IMR-90 (cell line): ENCODE data around the gene CSE1L. TPM values are rescaled to one million over a fixed set of nuclear protein-coding genes. Genes with fewer than 3 reads are reported as not detected.

Source experiments
- ATAC-seq: fragments of 200-7000 bp; cut with Tn5 transposase; 2 replicates; pipeline ENCODE4 v1.9.1; 2020; ENCODE audit warnings: low read depth, mild to moderate bottlenecking, moderate library complexity
- BruUV-seq: library from RNA; stranded (reverse); fragments of 400-500 nt; replicated peaks from 2 replicates; lab custom pipeline; 2021; lab: Mats Ljungman, UMichigan
- CTCF ChIA-PET: fragments of 300-600 bp; formaldehyde crosslinking; extraction: SDS; loops from one replicate; lab custom pipeline; 2021; ENCODE audit warnings: antibody characterized with exemption; lab: Yijun Ruan, JAX
- POLR2A ChIA-PET: fragments of 300-600 bp; sonication (Branson Sonifier 250); formaldehyde crosslinking; loops from one replicate; lab custom pipeline; 2022; ENCODE audit warnings: antibody characterized with exemption; ENCODE audit not compliant: unreplicated experiment; lab: Charles Lee
- DNase-seq: peaks from one replicate; pipeline ENCODE4 v3.0.0; 2013
- H2AFZ ChIP-seq: replicated peaks from 2 replicates; pipeline ENCODE3; 2013; ENCODE audit warnings: low read length, mild to moderate bottlenecking; ENCODE audit not compliant: poor library complexity
- H2AK5ac ChIP-seq: 2 replicates; pipeline ENCODE4 v1.6.1; 2013; ENCODE audit warnings: low read depth, low read length, inconsistent platforms
- H2AK9ac ChIP-seq: replicated peaks from 2 replicates; pipeline ENCODE3; 2013; ENCODE audit warnings: mild to moderate bottlenecking, low read depth, low read length, moderate library complexity; ENCODE audit not compliant: poor library complexity
- H2BK120ac ChIP-seq: 2 replicates; pipeline ENCODE4 v1.6.1; 2013; ENCODE audit warnings: low read depth, low read length, inconsistent platforms
- H2BK15ac ChIP-seq: 3 replicates; pipeline ENCODE4 v1.6.1; 2013; ENCODE audit warnings: low read depth, low read length, inconsistent platforms
- H2BK20ac ChIP-seq: 2 replicates; pipeline ENCODE4 v1.6.1; 2013; ENCODE audit warnings: low read depth, mild to moderate bottlenecking, inconsistent platforms, low read length, moderate library complexity
- H2BK5ac ChIP-seq: 2 replicates; pipeline ENCODE4 v1.6.1; 2013; ENCODE audit warnings: mild to moderate bottlenecking, low read depth, low read length, inconsistent platforms; ENCODE audit not compliant: poor library complexity, severe bottlenecking
- H3K14ac ChIP-seq: replicated peaks from 2 replicates; pipeline ENCODE4 v1.6.1; 2013; ENCODE audit warnings: low read depth, low read length, inconsistent platforms
- H3K18ac ChIP-seq: 2 replicates; pipeline ENCODE4 v1.6.1; 2013; ENCODE audit warnings: low read depth, low read length, control low read depth
- H3K23ac ChIP-seq: 2 replicates; pipeline ENCODE4 v1.6.1; 2013; ENCODE audit warnings: low read depth, low read length, inconsistent platforms
- H3K27ac ChIP-seq: 2 replicates; pipeline ENCODE4 v1.5.1; 2013; ENCODE audit warnings: mild to moderate bottlenecking, control low read depth, low read length; ENCODE audit not compliant: insufficient read depth
- H3K27me3 ChIP-seq: 2 replicates; pipeline ENCODE4 v1.6.1; 2013; ENCODE audit warnings: low read length; ENCODE audit not compliant: control insufficient read depth, insufficient read depth
- H3K36me3 ChIP-seq: 2 replicates; pipeline ENCODE4 v1.6.1; 2013; ENCODE audit warnings: low read length, mixed read lengths; ENCODE audit not compliant: control insufficient read depth, insufficient read depth
- H3K4ac ChIP-seq: 2 replicates; pipeline ENCODE4 v1.6.1; 2013; ENCODE audit warnings: low read depth, low read length, inconsistent platforms
- H3K4me1 ChIP-seq: 2 replicates; pipeline ENCODE4 v1.6.1; 2013; ENCODE audit warnings: low read length, mixed read lengths; ENCODE audit not compliant: control insufficient read depth, insufficient read depth
- H3K4me2 ChIP-seq: 2 replicates; pipeline ENCODE4 v1.6.1; 2013; ENCODE audit warnings: low read depth, mild to moderate bottlenecking, control low read depth, low read length, moderate library complexity
- H3K4me3 ChIP-seq: 2 replicates; pipeline ENCODE4 v1.5.1; 2013; ENCODE audit warnings: low read depth, mild to moderate bottlenecking, control low read depth, low read length, moderate library complexity; ENCODE audit not compliant: insufficient read depth
- H3K56ac ChIP-seq: 2 replicates; pipeline ENCODE4 v1.6.1; 2013; ENCODE audit warnings: low read length, inconsistent platforms; ENCODE audit not compliant: insufficient read depth; ENCODE audit errors: extremely low read depth
- H3K79me1 ChIP-seq, 2 experiments: 2 replicates each; pipeline ENCODE4 v1.6.1; 2013; ENCODE audit warnings: low read length in 2 of 2, inconsistent platforms in 1 of 2, low read depth in 1 of 2
- H3K9ac ChIP-seq: 2 replicates; pipeline ENCODE4 v1.6.1; 2013; ENCODE audit warnings: low read depth, low read length, control low read depth
- H3K9me1 ChIP-seq: 2 replicates; pipeline ENCODE4 v1.6.1; 2013; ENCODE audit warnings: low read length, inconsistent platforms; ENCODE audit not compliant: insufficient read depth
- H3K9me3 ChIP-seq: 2 replicates; pipeline ENCODE4 v1.6.1; 2013; ENCODE audit warnings: low read length; ENCODE audit not compliant: control insufficient read depth, insufficient read depth
- H4K20me1 ChIP-seq: 2 replicates; pipeline ENCODE4 v1.6.1; 2013; ENCODE audit warnings: low read length, inconsistent platforms; ENCODE audit not compliant: insufficient read depth
- H4K5ac ChIP-seq: 2 replicates; pipeline ENCODE4 v1.6.1; 2013; ENCODE audit warnings: mild to moderate bottlenecking, low read depth, low read length, control low read depth
- H4K8ac ChIP-seq, 2 experiments: 2 replicates each; pipeline ENCODE4 v1.6.1; 2013; ENCODE audit warnings: low read depth in 2 of 2, low read length in 2 of 2, control low read depth in 1 of 2, inconsistent platforms in 1 of 2
- H4K91ac ChIP-seq: 2 replicates; pipeline ENCODE4 v1.6.1; 2013; ENCODE audit warnings: low read depth, low read length, inconsistent platforms; ENCODE audit not compliant: insufficient read depth
- BHLHE40 ChIP-seq: fragments of 150-350 bp; IDR thresholded peaks from 2 replicates; pipeline ENCODE4 v1.6.1; 2016; ENCODE audit warnings: mild to moderate bottlenecking, low read depth, low read length
- CEBPB ChIP-seq: IDR thresholded peaks from 2 replicates; pipeline ENCODE4 v1.6.1; 2012; ENCODE audit warnings: low read depth, low read length, improper control_type of control experiment
- CHD1 ChIP-seq: IDR thresholded peaks from 2 replicates; pipeline ENCODE4 v1.6.1; 2012; ENCODE audit warnings: low read depth, low read length, improper control_type of control experiment
- FOS ChIP-seq: fragments of 150-350 bp; IDR thresholded peaks from 2 replicates; pipeline ENCODE4 v1.6.1; 2016; ENCODE audit warnings: low read depth, low read length
- MAFK ChIP-seq: IDR thresholded peaks from 2 replicates; pipeline ENCODE4 v1.6.1; 2012; ENCODE audit warnings: low read depth, low read length, improper control_type of control experiment
- MAZ ChIP-seq: IDR thresholded peaks from 2 replicates; pipeline ENCODE4 v1.6.1; 2012; ENCODE audit warnings: low read depth, mild to moderate bottlenecking, low read length, improper control_type of control experiment, moderate library complexity, borderline replicate concordance
- MXI1 ChIP-seq: IDR thresholded peaks from 2 replicates; pipeline ENCODE4 v1.6.1; 2012; ENCODE audit warnings: low read depth, mild to moderate bottlenecking, low read length, moderate library complexity, borderline replicate concordance
- NFE2L2 ChIP-seq: fragments of 150-350 bp; IDR thresholded peaks from 2 replicates; pipeline ENCODE4 v1.6.1; 2016; ENCODE audit warnings: low read depth, mild to moderate bottlenecking, low read length
- POLR2A ChIP-seq: IDR thresholded peaks from 2 replicates; pipeline ENCODE4 v1.6.1; 2012; ENCODE audit warnings: mild to moderate bottlenecking, low read depth, low read length
- RAD21 ChIP-seq: IDR thresholded peaks from 2 replicates; pipeline ENCODE4 v1.6.1; 2012; ENCODE audit warnings: low read length, improper control_type of control experiment
- RCOR1 ChIP-seq: IDR thresholded peaks from 2 replicates; pipeline ENCODE4 v1.6.1; 2012; ENCODE audit warnings: mild to moderate bottlenecking, low read length, improper control_type of control experiment; ENCODE audit not compliant: insufficient replicate concordance
- RFX5 ChIP-seq: IDR thresholded peaks from 2 replicates; pipeline ENCODE4 v1.8.0; 2012; ENCODE audit warnings: low read depth, mild to moderate bottlenecking, low read length, moderate library complexity
- SMC3 ChIP-seq: fragments of 150-350 bp; IDR thresholded peaks from 2 replicates; pipeline ENCODE4 v1.6.1; 2016; ENCODE audit warnings: low read depth, mild to moderate bottlenecking, antibody characterized with exemption, low read length, moderate library complexity
- WGBS, 2 experiments: methylation state at CpG; one replicate each; pipeline versions ENCODE4 v1.1.5 to v1.1.7; 2013; ENCODE audit warnings: missing lambda C conversion rate in 2 of 2; ENCODE audit not compliant: insufficient read length in 1 of 2; ENCODE audit errors: extremely low coverage in 2 of 2; 5-methylcytosine and 5-hydroxymethylcytosine counted together
- dilution Hi-C: fragments of 300-500 bp; cut with HindIII; formaldehyde crosslinking; loops from one replicate; pipeline ENCODE4 v1.14.3; 2018; ENCODE audit warnings: low sequenced_read_pairs; ENCODE audit not compliant: unreplicated experiment
- in situ Hi-C: fragments of 300-500 bp; cut with MboI; formaldehyde crosslinking; loops from 3 replicates; pipeline ENCODE4 v1.14.3; 2019; ENCODE audit warnings: low sequenced_read_pairs, inconsistent platforms, mixed read lengths
- intact Hi-C: fragments of 100-400 bp; cut with micrococcal nuclease; formaldehyde crosslinking; loops from 2 replicates; pipeline ENCODE4 v1.10.0; 2022
- polyA plus RNA-seq, 3 experiments: library from polyadenylated mRNA; depleted of rRNA; stranded (reverse); fragments of >200 nt; gene quantifications; 2 replicates each; pipeline ENCODE4 v1.2.3, GENCODE V29; 2012; ENCODE audit warnings: low replicate concordance in 1 of 3
- total RNA-seq: library from RNA; depleted of rRNA; stranded (reverse); fragments of >200 nt; gene quantifications from 2 replicates; pipeline ENCODE4 v1.2.3, GENCODE V29; 2012
- TF ChIP-seq, protein P1 (sequence below): fragments of 150-350 bp; IDR thresholded peaks from 2 replicates; pipeline ENCODE4 v1.6.1; 2016; ENCODE audit warnings: low read depth, mild to moderate bottlenecking, low read length, moderate library complexity, borderline replicate concordance
- TF ChIP-seq, protein P2 (sequence below): fragments of 150-350 bp; IDR thresholded peaks from 2 replicates; pipeline ENCODE4 v1.6.1; 2017; ENCODE audit warnings: mild to moderate bottlenecking, antibody characterized with exemption, low read length, low read depth
- TF ChIP-seq, protein P3 (sequence below): conservative IDR thresholded peaks from 2 replicates; pipeline ENCODE4 v1.5.1; 2012; ENCODE audit warnings: mild to moderate bottlenecking, low read depth, low read length, improper control_type of control experiment

CSE1L gene
- total and polyA plus RNA-seq, 2 of the 4 experiments (the other 2 are of a cell fraction): 34.3 to 81.7 TPM

DNA sequence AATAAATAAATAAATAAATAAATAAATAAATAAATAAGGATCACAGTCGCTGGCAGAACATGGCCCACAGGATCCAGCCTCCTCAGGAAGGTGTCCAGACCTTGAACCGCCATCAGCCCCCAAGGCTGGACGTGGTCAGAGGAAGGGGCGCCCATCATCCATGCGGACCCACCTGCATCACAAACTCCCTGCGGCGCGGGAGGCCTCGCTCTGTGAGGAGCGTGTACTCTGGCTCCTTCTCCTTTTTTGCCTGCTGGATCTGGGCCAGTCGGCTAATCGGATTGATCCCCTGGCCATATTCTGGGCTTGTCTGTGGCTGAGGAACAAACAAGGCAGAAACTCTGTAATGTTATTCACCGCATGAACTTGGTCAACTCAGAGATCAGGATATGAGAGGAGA, 76.8 kb downstream of the CSE1L start:
- Histone ChIP-seq H3K79me1 (peaks cover 17% of the 10 kb centered on the region in 2 experiments), H2AK5ac (no peak overlapping the region), H2BK15ac (no peak overlapping the region), H3K9me1 (peaks cover 3% of the 10 kb centered on the region; the same call in 1 of the 2 replicates), H3K27ac (no peak overlapping the region), H2BK5ac (no peak overlapping the region), H4K91ac (no peak overlapping the region), H3K56ac (no peak overlapping the region), H3K9ac (no peak overlapping the region), H2AFZ (no peak overlapping the region), H4K5ac (no peak overlapping the region), H3K9me3 (no peaks in the 10 kb centered on the region), H3K27me3 (no peaks in the 10 kb centered on the region), H3K4me1 (no peaks in the 10 kb centered on the region), H4K8ac (no peak overlapping the region), H2AK9ac (no peak overlapping the region), H4K20me1 (no peaks in the 10 kb centered on the region), H3K36me3 (peaks cover 42% of the 10 kb centered on the region), H2BK20ac (no peak overlapping the region), H3K18ac (no peak overlapping the region), H3K23ac (no peak overlapping the region), H3K4me2 (no peak overlapping the region), H2BK120ac (no peak overlapping the region), H3K14ac (no peak overlapping the region), H3K4me3 (no peak overlapping the region), H3K4ac (no peak overlapping the region)
- TF ChIP-seq MAZ (no peak), CEBPB (no peak), POLR2A (no peak), MAFK (no peak), RFX5 (no peak), RAD21 (no peak), FOS (no peak), RCOR1 (no peak), NFE2L2 (no peak), SMC3 (no peak), CHD1 (no peak), MXI1 (no peak), BHLHE40 (no peak)
- TF ChIP-seq, protein P1, sequence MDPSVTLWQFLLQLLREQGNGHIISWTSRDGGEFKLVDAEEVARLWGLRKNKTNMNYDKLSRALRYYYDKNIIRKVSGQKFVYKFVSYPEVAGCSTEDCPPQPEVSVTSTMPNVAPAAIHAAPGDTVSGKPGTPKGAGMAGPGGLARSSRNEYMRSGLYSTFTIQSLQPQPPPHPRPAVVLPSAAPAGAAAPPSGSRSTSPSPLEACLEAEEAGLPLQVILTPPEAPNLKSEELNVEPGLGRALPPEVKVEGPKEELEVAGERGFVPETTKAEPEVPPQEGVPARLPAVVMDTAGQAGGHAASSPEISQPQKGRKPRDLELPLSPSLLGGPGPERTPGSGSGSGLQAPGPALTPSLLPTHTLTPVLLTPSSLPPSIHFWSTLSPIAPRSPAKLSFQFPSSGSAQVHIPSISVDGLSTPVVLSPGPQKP: no peak
- TF ChIP-seq, protein P2, sequence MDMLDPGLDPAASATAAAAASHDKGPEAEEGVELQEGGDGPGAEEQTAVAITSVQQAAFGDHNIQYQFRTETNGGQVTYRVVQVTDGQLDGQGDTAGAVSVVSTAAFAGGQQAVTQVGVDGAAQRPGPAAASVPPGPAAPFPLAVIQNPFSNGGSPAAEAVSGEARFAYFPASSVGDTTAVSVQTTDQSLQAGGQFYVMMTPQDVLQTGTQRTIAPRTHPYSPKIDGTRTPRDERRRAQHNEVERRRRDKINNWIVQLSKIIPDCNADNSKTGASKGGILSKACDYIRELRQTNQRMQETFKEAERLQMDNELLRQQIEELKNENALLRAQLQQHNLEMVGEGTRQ: no peak
- TF ChIP-seq, protein P3, sequence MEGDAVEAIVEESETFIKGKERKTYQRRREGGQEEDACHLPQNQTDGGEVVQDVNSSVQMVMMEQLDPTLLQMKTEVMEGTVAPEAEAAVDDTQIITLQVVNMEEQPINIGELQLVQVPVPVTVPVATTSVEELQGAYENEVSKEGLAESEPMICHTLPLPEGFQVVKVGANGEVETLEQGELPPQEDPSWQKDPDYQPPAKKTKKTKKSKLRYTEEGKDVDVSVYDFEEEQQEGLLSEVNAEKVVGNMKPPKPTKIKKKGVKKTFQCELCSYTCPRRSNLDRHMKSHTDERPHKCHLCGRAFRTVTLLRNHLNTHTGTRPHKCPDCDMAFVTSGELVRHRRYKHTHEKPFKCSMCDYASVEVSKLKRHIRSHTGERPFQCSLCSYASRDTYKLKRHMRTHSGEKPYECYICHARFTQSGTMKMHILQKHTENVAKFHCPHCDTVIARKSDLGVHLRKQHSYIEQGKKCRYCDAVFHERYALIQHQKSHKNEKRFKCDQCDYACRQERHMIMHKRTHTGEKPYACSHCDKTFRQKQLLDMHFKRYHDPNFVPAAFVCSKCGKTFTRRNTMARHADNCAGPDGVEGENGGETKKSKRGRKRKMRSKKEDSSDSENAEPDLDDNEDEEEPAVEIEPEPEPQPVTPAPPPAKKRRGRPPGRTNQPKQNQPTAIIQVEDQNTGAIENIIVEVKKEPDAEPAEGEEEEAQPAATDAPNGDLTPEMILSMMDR: no peak
- CTCF ChIA-PET: no interaction called here
- in situ Hi-C loops: no loop called here
- POLR2A ChIA-PET: no interaction called here
- 95% methylated on average over 4 of the region's 13 CpGs; no CpG with 5 or more reads in 1 of the 2 experiments for WGBS, 2 experiments
- ATAC-seq (no peak), DNase-seq (no peak)
- BruUV-seq: no TSS peak
- intact Hi-C loops: no loop called here
- dilution Hi-C loops: no loop called here
